Gastrocnemius medialis (tissue), 4 donors: ENCODE data around the gene APOLD1. TPM values are rescaled to one million over a fixed set of nuclear protein-coding genes. Genes with fewer than 3 reads are reported as not detected.

Experiments used
- ATAC-seq, 2 donors: fragments of 150-250 bp; one replicate each; pipeline ENCODE4 v1.9.1; 2016
- DNase-seq, 2 donors: peaks; one replicate each; pipeline ENCODE4 v3.0.0-alpha.2; 2019
- H3K27ac ChIP-seq, 4 donors: fragments of 200-600 bp; sonication (generic); 1 replicate in 1 of 4; 2 replicates in 3 of 4; pipeline ENCODE4 v1.5.1; 2016 to 2018; ENCODE audit warnings: mild to moderate bottlenecking in 2 of 4, moderate library complexity in 1 of 4
- H3K27me3 ChIP-seq, 3 donors: fragments of 200-600 bp; sonication (generic) in 2 of 3; 1 replicate in 1 of 3; 2 replicates in 2 of 3; pipeline versions ENCODE4 v1.5.1 to v1.6.0; 2016 to 2019; ENCODE audit warnings: mild to moderate bottlenecking in 1 of 3, moderate library complexity in 1 of 3
- H3K36me3 ChIP-seq, 2 donors: fragments of 200-600 bp; sonication (generic) in 1 of 2; one replicate each; pipeline ENCODE4 v1.5.1; 2017 to 2018
- H3K4me1 ChIP-seq, 2 donors: fragments of 200-600 bp; sonication (generic) in 1 of 2; one replicate each; pipeline ENCODE4 v1.5.1; 2016 to 2017; ENCODE audit warnings: mild to moderate bottlenecking in 2 of 2
- H3K4me3 ChIP-seq, 4 donors: fragments of 200-600 bp; sonication (generic) in 3 of 4; 1 replicate in 1 of 4; 2 replicates in 3 of 4; pipeline ENCODE4 v1.5.1; 2016 to 2019; ENCODE audit warnings: mild to moderate bottlenecking in 2 of 4
- H3K9me3 ChIP-seq, 3 donors: fragments of 200-600 bp; sonication (generic) in 2 of 3; 1 replicate in 1 of 3; 2 replicates in 2 of 3; pipeline ENCODE4 v1.5.1; 2016 to 2019
- CTCF ChIP-seq, 5 experiments: fragments of 450-650 bp in 3 of 5; fragments of 200-600 bp in 2 of 5; sonication (generic) in 2 of 5; IDR thresholded peaks in 4 of 5; conservative IDR thresholded peaks in 1 of 5; 1 replicate in 4 of 5; 2 replicates in 1 of 5; pipeline ENCODE4 v1.5.1; 2016 to 2019; ENCODE audit warnings: antibody characterized with exemption in 5 of 5, mild to moderate bottlenecking in 3 of 5, moderate library complexity in 3 of 5
- POLR2A ChIP-seq, 2 donors: fragments of 450-650 bp; IDR thresholded peaks; one replicate each; pipeline ENCODE4 v1.6.1; 2017; ENCODE audit warnings: antibody characterized with exemption in 2 of 2, mild to moderate bottlenecking in 2 of 2, moderate library complexity in 2 of 2
- in situ Hi-C, 4 donors: fragments of 200-750 bp; cut with MboI; loops; one replicate each; pipeline versions ENCODE4 v1.15.0 to v1.8.0; 2017; ENCODE audit warnings: low sequenced_read_pairs in 4 of 4
- intact Hi-C: fragments of 100-400 bp; cut with DNase I; formaldehyde crosslinking; loops from one replicate; pipeline ENCODE4 v1.15.1; 2023; ENCODE audit warnings: low total_unique reads
- total RNA-seq, 4 donors: library from RNA; depleted of rRNA; stranded (reverse); fragments of >200 nt; gene quantifications; one replicate each; pipeline versions ENCODE4 v1.1.0 to v1.2.3, GENCODE V29; 2016

APOLD1 gene
- total RNA-seq, 4 donors from 2014 or later, result 25.8 to 73.7 (median 67.7) TPM

GRCh38 chr12:12823300-12823699, 37.8 kb downstream of the APOLD1 start:
- intact Hi-C loops (no loop called here), in situ Hi-C loops (loop anchor here in 1 of 4 donors (25.0 kb wide), 1 partner anchor 164 kb away; no protein-coding TSS in a partner anchor)
- no peaks in the 10 kb centered on the region for H3K9me3 ChIP-seq
- no peak overlapping the region for H3K27ac ChIP-seq
- DNase-seq (no peak), ATAC-seq (no peak)
- TF ChIP-seq CTCF (IDR thresholded peaks at IDR 0.05 in 4 of 5, conservative IDR thresholded peaks at IDR 0.05 in 1 of 5) (no peak), POLR2A (IDR thresholded peaks at IDR 0.05) (no peak)
- H3K4me3 ChIP-seq, result no peak overlapping the region
- peaks cover 10 to 11% of the 10 kb centered on the region in 2 donors for H3K4me1 ChIP-seq
- peaks cover 4 to 72% of the 10 kb centered on the region in 2 donors for H3K36me3 ChIP-seq
- H3K27me3 ChIP-seq, result no peaks in the 10 kb centered on the region

DNA sequence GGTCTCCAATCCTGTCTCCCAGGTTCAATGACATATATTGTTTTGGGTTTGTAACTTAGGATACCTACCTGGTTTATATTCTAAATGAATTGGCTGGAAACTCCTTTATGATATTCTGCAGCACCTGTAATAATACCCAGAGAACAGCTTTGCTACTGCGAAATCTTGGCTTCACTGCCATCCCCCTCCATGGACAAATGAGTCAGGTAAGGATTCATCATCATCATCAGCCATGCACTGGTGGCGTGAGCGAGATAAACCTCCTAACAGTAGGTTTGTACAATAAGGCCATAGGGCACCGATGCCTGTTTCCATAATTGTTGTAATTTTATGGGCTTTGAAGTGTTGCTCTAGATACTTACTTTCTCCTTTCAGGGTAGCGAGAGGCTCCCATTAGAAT, 38.4 kb downstream of the APOLD1 start:
- Histone ChIP-seq H3K4me1 (peaks cover 10 to 11% of the 10 kb centered on the region in 2 donors), H3K36me3 (peaks cover 4 to 77% of the 10 kb centered on the region in 2 donors), H3K9me3 (no peaks in the 10 kb centered on the region), H3K27ac (no peak overlapping the region), H3K4me3 (no peak overlapping the region), H3K27me3 (no peaks in the 10 kb centered on the region)
- TF ChIP-seq POLR2A (IDR thresholded peaks at IDR 0.05) (no peak), CTCF (IDR thresholded peaks at IDR 0.05 in 4 of 5, conservative IDR thresholded peaks at IDR 0.05 in 1 of 5) (no peak)
- intact Hi-C loops, result no loop called here
- ATAC-seq (no peak), DNase-seq (no peak)
- in situ Hi-C loops, result loop anchor here in 1 of 4 donors (25.0 kb wide), 1 partner anchor 163 kb away; no protein-coding TSS in a partner anchor

DNA sequence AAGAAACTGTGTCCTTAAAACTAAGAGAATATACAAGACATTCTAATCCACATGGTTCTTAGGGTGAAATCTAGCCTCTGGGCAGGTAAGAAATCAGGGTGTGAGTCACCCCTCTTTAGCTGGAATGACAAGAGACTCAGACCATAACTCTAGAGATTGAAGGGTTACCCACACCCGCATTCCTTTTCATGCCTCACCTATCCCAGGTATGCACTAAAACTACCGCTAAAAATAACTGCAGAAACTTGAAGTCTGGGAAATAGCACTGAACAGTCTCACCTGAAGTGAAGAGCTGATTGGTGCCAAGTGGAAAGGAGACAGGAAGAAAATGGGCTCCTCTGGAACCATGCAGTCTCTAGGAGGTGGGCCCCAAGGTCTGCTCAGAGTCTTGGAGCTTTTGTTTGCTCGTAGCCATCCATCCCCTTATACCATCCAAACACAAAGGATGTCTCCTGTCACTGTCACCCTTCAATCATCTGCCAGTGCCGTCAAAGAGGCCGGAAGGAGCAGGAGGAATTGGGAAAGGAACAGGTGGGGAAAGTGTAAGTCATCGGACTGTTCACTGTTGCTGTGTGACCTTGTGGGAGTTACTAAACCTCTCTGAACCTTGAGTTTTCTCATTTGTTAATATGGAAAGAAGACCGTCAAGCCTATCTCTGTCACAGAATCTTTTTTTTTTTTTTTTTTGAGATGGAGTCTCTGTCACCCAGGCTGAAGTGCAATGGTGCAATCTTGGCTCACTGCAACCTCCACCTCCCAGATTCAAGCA, 50.1 kb downstream of the APOLD1 start:
- intact Hi-C loops (no loop called here), in situ Hi-C loops (no loop called here)
- H3K27ac ChIP-seq, result no peak overlapping the region
- H3K9me3 ChIP-seq, result no peaks in the 10 kb centered on the region
- TF ChIP-seq CTCF (IDR thresholded peaks at IDR 0.05 in 4 of 5, conservative IDR thresholded peaks at IDR 0.05 in 1 of 5) (no peak), POLR2A (IDR thresholded peaks at IDR 0.05) (no peak)
- H3K4me3 ChIP-seq, result no peak overlapping the region
- DNase-seq (no peak), ATAC-seq (no peak)
- no peaks in the 10 kb centered on the region for H3K4me1 ChIP-seq
- peaks cover 0 to 33% of the 10 kb centered on the region in 2 donors for H3K36me3 ChIP-seq
- no peaks in the 10 kb centered on the region for H3K27me3 ChIP-seq

GRCh38 chr12:12836571-12836970, 51.1 kb downstream of the APOLD1 start:
- no peaks in the 10 kb centered on the region for H3K4me1 ChIP-seq
- no peaks in the 10 kb centered on the region for H3K27me3 ChIP-seq
- in situ Hi-C loops, result no loop called here
- intact Hi-C loops, result no loop called here
- H3K27ac ChIP-seq, result no peak overlapping the region
- H3K36me3 ChIP-seq, result peaks cover 0 to 24% of the 10 kb centered on the region in 2 donors
- H3K9me3 ChIP-seq, result no peaks in the 10 kb centered on the region
- DNase-seq (no peak), ATAC-seq (no peak)
- H3K4me3 ChIP-seq, result no peak overlapping the region
- TF ChIP-seq POLR2A (IDR thresholded peaks at IDR 0.05) (no peak), CTCF (IDR thresholded peaks at IDR 0.05 in 4 of 5, conservative IDR thresholded peaks at IDR 0.05 in 1 of 5) (no peak)
